Measurements from ENCODE around the gene CREG1. TPM values are rescaled to one million over a fixed set of nuclear protein-coding genes. Genes with fewer than 3 reads are reported as not detected.

Gene CREG1
- polyA plus RNA-seq, 1 donor from 2014 or later: 13.0 TPM

DNA sequence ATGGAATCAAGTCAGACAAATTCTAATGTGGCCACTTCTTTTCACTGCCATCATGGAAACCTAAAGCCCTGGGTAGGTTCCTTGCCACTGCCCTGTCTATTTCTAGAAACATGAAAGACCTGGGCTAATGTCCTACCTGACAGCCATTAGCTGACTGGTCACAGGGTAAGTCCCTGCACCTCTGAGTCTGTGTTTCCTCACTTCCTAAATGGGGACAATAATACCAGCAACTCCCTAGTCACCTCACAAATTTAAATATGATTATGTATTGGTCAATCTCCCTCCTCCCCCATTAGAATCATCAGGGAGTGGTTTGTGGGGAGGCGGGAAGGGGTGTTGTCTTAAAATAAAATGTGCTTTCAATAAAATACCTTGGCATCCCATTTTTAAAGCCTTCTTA lies 2.2 kb downstream of the CREG1 start:
- Mint-ChIP-seq H3K27me3 (no peaks in the 10 kb centered on the region), H3K36me3 (no peaks in the 10 kb centered on the region), H3K27ac (peak overlapping the region in 1 of 3 donors; percentile 25), H3K4me1 (peaks cover 9 to 22% (median 15%) of the 10 kb centered on the region in 3 donors), H3K4me3 (peak overlapping the region in 1 of 4 donors; percentile 75), H3K9me3 (no peaks in the 10 kb centered on the region)

- H3K9me3 Mint-ChIP-seq: no peaks in the 10 kb centered on the region
- H3K4me1 Mint-ChIP-seq: peaks cover 0 to 9% (median 2%) of the 10 kb centered on the region in 3 donors
- H3K27ac Mint-ChIP-seq: no peak overlapping the region
- peak overlapping the region in 1 of 4 donors; percentile 11 for H3K4me3 Mint-ChIP-seq
- no peaks in the 10 kb centered on the region for H3K27me3 Mint-ChIP-seq
- peaks cover 5% of the 10 kb centered on the region for H3K36me3 Mint-ChIP-seq
Measured at GRCh38 chr1:167548059-167548932, 5.3 kb downstream of the CREG1 start.

- H3K27ac Mint-ChIP-seq: no peak overlapping the region
- H3K9me3 Mint-ChIP-seq: no peaks in the 10 kb centered on the region
- no peaks in the 10 kb centered on the region for H3K27me3 Mint-ChIP-seq
- no peak overlapping the region for H3K4me3 Mint-ChIP-seq
- H3K36me3 Mint-ChIP-seq: peaks cover 5% of the 10 kb centered on the region
- peaks cover 0 to 5% (median 2%) of the 10 kb centered on the region in 3 donors for H3K4me1 Mint-ChIP-seq
Measured at GRCh38 chr1:167546935-167547334, 6.6 kb downstream of the CREG1 start.

- H3K4me1 Mint-ChIP-seq: peaks cover 4 to 5% (median 4%) of the 10 kb centered on the region in 3 donors
- H3K27ac Mint-ChIP-seq: peak overlapping the region in 1 of 3 donors; percentile 21
- H3K4me3 Mint-ChIP-seq: no peak overlapping the region
- peaks cover 7% of the 10 kb centered on the region for H3K36me3 Mint-ChIP-seq
- H3K9me3 Mint-ChIP-seq: no peaks in the 10 kb centered on the region
- no peaks in the 10 kb centered on the region for H3K27me3 Mint-ChIP-seq
Measured at GRCh38 chr1:167545349-167545748, 8.2 kb downstream of the CREG1 start.

DNA sequence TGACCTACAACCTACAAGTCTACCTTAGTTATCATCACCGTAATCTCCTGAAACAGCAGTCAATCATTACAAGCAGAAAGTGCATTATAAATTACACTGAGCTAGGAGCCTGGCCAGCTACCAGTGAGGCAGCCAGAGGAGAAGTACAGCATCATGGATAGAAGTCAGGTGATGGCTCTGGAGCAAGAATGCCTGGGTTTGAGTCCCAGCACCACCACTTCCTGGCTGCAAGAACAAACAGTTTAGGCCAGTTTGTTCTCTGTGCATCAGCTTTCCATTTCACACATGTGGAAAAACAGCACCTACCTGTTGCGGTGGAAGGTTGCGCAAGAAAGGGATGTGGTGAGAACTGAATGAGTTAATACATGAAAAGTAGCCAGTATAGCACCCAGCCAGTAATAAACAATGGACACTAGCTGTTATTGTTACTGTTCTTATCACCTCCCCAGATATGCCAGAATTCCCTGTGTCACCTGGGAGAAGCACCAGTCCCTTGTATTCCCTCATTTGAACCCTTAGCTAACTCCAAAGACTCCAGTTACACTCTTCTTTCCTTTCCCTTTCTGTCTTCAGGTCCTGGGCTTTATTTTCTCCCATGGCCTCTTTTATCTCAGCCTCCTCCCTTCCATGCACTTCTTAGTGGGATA lies 9.0 kb downstream of the CREG1 start:
- Mint-ChIP-seq H3K27ac (no peak overlapping the region), H3K4me3 (no peak overlapping the region), H3K27me3 (no peaks in the 10 kb centered on the region), H3K9me3 (no peaks in the 10 kb centered on the region), H3K36me3 (peaks cover 7% of the 10 kb centered on the region), H3K4me1 (peaks cover 6 to 8% (median 8%) of the 10 kb centered on the region in 3 donors)

DNA sequence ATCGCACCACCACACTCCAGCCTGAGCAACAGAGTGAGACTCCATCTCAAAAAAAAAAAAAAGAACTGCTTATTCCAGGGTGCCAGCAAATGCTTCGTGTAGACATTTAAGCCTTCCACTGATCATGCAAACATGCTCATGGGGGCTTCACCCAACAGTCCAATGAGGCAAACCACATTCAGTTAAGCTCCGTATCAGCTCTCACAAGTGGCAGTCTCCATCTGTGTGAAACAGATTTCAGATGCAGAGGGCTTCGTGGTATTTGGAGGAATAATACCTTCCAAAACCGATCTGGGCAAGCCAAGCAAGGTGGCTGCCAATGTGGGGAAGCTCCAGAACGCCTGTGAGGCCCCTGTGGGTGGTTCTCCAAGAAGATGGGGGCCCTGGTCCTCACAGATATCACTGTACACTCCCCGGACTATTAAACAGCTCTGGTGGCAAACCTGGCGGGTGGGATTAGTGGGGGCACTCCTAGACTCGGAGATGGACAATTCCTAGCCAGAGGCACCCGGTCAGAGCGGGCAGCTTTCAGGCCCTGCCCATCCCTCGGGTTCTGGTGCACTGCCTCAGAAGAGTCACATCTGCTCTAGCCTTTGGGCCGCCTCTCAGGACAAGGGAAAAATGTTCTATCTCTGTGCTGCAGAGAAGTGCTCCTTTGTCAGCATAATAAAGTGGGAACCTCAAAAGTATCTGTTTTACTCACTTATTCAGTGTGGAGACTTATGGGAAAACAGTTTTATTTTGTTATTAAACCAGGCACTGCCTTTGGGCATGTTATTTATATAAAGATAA lies 10.2 kb downstream of the CREG1 start:
- H3K4me3 Mint-ChIP-seq: no peak overlapping the region
- no peak overlapping the region for H3K27ac Mint-ChIP-seq
- H3K9me3 Mint-ChIP-seq: no peaks in the 10 kb centered on the region
- H3K36me3 Mint-ChIP-seq: peaks cover 7% of the 10 kb centered on the region
- H3K4me1 Mint-ChIP-seq: peaks cover 13 to 18% (median 15%) of the 10 kb centered on the region in 3 donors
- H3K27me3 Mint-ChIP-seq: no peaks in the 10 kb centered on the region

- H3K4me3 Mint-ChIP-seq: no peak overlapping the region
- peaks cover 7% of the 10 kb centered on the region for H3K36me3 Mint-ChIP-seq
- H3K9me3 Mint-ChIP-seq: no peaks in the 10 kb centered on the region
- H3K27ac Mint-ChIP-seq: no peak overlapping the region
- H3K4me1 Mint-ChIP-seq: peaks cover 13 to 18% (median 15%) of the 10 kb centered on the region in 3 donors
- no peaks in the 10 kb centered on the region for H3K27me3 Mint-ChIP-seq
Measured at GRCh38 chr1:167542109-167543032, 11.2 kb downstream of the CREG1 start.

DNA sequence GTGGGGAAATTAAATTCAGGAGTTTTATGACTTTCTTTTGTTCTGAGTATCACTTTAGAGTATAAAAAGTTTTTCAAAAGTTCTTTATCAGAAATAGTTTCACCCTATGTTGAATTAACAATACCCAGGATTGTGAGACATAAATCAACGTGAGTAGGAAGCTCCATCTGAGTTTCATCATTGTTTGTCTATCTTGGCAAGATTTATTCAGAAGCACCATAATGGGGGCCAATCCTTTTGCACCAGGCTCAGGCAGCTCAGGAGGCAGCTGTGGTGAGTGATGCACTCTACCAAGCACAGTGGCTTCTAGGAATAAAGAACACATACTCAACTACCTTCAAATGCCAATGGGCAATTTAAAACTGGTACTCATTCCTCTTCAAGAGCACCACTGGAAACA lies 12.0 kb downstream of the CREG1 start:
- H3K27me3 Mint-ChIP-seq: no peaks in the 10 kb centered on the region
- no peak overlapping the region for H3K27ac Mint-ChIP-seq
- H3K36me3 Mint-ChIP-seq: peaks cover 7% of the 10 kb centered on the region
- H3K4me3 Mint-ChIP-seq: no peak overlapping the region
- H3K4me1 Mint-ChIP-seq: peaks cover 13 to 18% (median 13%) of the 10 kb centered on the region in 3 donors
- H3K9me3 Mint-ChIP-seq: no peaks in the 10 kb centered on the region

DNA sequence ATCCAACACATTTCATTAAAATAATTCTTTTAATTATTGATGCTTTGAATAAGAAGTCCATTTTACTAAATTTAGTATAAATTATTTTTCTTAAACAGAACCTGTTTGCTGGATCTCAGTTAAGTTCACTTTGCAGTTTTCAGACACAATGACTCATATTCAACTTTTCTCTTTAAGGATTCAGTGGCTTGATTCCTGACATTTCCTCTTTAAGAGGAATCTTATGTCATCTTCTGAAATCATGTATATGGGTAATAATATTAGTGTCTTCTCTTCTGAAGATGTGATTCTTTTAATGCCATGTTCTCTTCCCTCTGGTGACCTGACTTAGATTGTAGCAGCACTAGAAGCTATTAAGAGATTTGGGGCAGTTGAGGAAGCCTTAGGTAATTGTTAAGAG lies 12.6 kb downstream of the CREG1 start:
- Mint-ChIP-seq H3K36me3 (peaks cover 7% of the 10 kb centered on the region), H3K27ac (no peak overlapping the region), H3K27me3 (no peaks in the 10 kb centered on the region), H3K4me1 (peaks cover 13 to 18% (median 13%) of the 10 kb centered on the region in 3 donors), H3K4me3 (no peak overlapping the region), H3K9me3 (no peaks in the 10 kb centered on the region)

GRCh38 chr1:167538657-167539056 lies 14.9 kb downstream of the CREG1 start:
- H3K27me3 Mint-ChIP-seq: no peaks in the 10 kb centered on the region
- H3K27ac Mint-ChIP-seq: no peak overlapping the region
- peaks cover 2% of the 10 kb centered on the region for H3K36me3 Mint-ChIP-seq
- H3K9me3 Mint-ChIP-seq: no peaks in the 10 kb centered on the region
- peak overlapping the region in 1 of 4 donors; percentile 30 for H3K4me3 Mint-ChIP-seq
- H3K4me1 Mint-ChIP-seq: peaks cover 13 to 18% (median 15%) of the 10 kb centered on the region in 3 donors

- no peaks in the 10 kb centered on the region for H3K27me3 Mint-ChIP-seq
- H3K27ac Mint-ChIP-seq: no peak overlapping the region
- no peak overlapping the region for H3K4me3 Mint-ChIP-seq
- H3K9me3 Mint-ChIP-seq: no peaks in the 10 kb centered on the region
- no peaks in the 10 kb centered on the region for H3K36me3 Mint-ChIP-seq
- H3K4me1 Mint-ChIP-seq: peaks cover 3 to 4% (median 4%) of the 10 kb centered on the region in 3 donors
Measured at GRCh38 chr1:167533851-167534300, 19.7 kb downstream of the CREG1 start.

- peaks cover 0 to 2% (median 0%) of the 10 kb centered on the region in 3 donors for H3K4me1 Mint-ChIP-seq
- H3K27ac Mint-ChIP-seq: no peak overlapping the region
- H3K27me3 Mint-ChIP-seq: no peaks in the 10 kb centered on the region
- H3K9me3 Mint-ChIP-seq: no peaks in the 10 kb centered on the region
- no peaks in the 10 kb centered on the region for H3K36me3 Mint-ChIP-seq
- H3K4me3 Mint-ChIP-seq: no peak overlapping the region
Measured at GRCh38 chr1:167532964-167533824, 20.4 kb downstream of the CREG1 start.

GRCh38 chr1:167532375-167532774 lies 21.2 kb downstream of the CREG1 start:
- Mint-ChIP-seq H3K36me3 (no peaks in the 10 kb centered on the region), H3K9me3 (no peaks in the 10 kb centered on the region), H3K4me3 (no peak overlapping the region), H3K27me3 (no peaks in the 10 kb centered on the region), H3K4me1 (peaks cover 0 to 2% (median 0%) of the 10 kb centered on the region in 3 donors), H3K27ac (no peak overlapping the region)

Measured in IgD-negative memory B cell (primary cell).